Measurements from ENCODE around the gene ANKRD11.

ANKRD11 gene

DNA sequence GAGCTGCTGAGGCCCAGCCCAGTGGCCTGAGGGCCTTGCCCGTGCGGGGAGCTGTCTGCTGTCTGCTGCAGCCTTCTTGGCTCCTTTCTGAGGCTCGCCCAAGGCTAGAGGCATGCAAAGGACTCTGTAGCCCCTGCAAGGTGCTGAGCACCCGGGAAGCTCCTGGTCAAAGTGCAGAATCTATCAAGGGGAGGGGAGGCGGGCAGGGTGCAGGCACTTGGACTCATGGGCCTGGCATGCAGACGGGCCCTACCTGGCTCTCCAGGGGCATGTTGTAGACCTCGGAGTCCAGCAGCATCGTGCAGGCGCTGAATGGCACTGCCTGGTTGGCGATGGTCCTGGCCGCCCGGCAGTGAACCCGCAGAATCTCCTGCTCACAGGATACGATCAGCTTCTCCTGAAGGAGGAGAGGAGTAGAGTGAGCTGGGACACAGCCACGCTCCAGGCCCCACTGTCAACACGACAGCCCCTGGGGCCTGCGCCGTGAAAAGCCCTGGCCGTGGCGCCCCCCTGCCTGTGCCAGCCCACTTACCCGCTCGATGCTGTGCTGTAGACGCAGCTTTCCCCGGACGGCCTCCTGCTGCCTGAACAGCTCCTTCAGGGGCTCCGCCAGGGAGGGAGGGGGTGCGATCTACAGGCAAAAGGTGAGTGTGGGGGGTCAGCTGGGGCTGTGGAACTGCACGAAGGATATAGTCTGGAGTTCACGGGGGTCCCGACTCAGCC, 215.6 kb downstream of the ANKRD11 start:
- TF ChIP-seq, protein P1, sequence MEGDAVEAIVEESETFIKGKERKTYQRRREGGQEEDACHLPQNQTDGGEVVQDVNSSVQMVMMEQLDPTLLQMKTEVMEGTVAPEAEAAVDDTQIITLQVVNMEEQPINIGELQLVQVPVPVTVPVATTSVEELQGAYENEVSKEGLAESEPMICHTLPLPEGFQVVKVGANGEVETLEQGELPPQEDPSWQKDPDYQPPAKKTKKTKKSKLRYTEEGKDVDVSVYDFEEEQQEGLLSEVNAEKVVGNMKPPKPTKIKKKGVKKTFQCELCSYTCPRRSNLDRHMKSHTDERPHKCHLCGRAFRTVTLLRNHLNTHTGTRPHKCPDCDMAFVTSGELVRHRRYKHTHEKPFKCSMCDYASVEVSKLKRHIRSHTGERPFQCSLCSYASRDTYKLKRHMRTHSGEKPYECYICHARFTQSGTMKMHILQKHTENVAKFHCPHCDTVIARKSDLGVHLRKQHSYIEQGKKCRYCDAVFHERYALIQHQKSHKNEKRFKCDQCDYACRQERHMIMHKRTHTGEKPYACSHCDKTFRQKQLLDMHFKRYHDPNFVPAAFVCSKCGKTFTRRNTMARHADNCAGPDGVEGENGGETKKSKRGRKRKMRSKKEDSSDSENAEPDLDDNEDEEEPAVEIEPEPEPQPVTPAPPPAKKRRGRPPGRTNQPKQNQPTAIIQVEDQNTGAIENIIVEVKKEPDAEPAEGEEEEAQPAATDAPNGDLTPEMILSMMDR (IDR thresholded peaks at IDR 0.05; ENCODE audit: borderline replicate concordance, insufficient read depth, low read depth, low read length) = no peak
- H3K4me3 ChIP-seq (ENCODE audit: low read depth, low read length) = no peak overlapping the region

DNA sequence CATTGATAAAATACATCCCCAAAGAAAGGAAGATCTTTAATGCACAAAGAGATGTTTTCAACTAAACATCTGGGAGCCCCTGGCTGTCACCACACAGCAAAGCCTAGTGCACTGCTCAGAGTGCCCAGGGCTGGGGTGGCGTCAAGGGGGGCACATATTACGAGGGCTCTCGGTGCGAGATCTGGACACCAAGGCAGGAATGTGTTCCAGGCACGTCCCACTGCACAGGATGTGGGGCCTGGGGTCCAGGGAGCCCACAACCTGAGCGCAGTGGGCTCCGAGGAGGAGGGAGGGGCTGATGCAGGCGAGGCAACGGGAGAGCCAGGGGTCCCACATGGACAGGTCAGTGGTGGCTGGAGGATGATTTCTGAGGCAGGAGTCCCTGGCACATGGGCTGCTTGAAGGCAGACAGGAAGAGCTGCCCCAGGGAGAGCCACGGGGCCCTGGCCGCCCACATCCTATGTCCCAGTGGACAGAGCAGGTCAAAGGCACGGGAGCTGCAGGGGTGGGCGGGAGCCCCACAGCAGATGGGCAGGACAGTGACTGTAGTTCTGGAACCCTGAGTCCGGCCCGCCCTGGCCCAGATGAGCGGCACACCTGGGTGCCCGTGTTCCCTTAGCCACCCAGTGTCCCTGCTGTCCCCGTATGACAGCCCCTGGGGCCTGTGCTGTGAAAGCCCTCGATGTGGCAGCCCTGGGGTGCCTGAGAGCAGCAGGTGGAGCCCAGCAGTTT, 216.5 kb downstream of the ANKRD11 start:
- TF ChIP-seq, protein P1 (IDR thresholded peaks at IDR 0.05; ENCODE audit: borderline replicate concordance, insufficient read depth, low read depth, low read length) = no peak
- H3K4me3 ChIP-seq (ENCODE audit: low read depth, low read length) = no peak overlapping the region

DNA sequence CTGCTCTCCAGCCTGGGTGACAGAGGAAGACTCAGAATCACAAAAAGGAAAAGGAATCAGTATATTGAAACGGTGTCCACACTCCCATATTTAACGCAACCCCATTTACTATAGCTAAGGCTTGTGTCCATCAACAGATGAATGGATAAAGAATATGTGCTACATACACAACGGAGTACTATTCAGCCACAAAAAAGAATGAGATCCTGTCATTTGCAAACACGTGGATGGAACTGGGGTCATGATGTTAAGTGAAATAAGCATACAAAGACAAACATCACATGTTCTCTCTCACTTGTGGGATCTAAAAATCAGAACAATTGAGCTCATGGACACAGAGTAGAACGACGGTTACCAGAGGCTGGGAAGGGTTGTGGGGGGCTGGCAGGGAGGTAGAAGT, 217.7 kb downstream of the ANKRD11 start:
- TF ChIP-seq, protein P1 (IDR thresholded peaks at IDR 0.05; ENCODE audit: borderline replicate concordance, insufficient read depth, low read depth, low read length) = no peak
- no peak overlapping the region for H3K4me3 ChIP-seq (ENCODE audit: low read depth, low read length)

DNA sequence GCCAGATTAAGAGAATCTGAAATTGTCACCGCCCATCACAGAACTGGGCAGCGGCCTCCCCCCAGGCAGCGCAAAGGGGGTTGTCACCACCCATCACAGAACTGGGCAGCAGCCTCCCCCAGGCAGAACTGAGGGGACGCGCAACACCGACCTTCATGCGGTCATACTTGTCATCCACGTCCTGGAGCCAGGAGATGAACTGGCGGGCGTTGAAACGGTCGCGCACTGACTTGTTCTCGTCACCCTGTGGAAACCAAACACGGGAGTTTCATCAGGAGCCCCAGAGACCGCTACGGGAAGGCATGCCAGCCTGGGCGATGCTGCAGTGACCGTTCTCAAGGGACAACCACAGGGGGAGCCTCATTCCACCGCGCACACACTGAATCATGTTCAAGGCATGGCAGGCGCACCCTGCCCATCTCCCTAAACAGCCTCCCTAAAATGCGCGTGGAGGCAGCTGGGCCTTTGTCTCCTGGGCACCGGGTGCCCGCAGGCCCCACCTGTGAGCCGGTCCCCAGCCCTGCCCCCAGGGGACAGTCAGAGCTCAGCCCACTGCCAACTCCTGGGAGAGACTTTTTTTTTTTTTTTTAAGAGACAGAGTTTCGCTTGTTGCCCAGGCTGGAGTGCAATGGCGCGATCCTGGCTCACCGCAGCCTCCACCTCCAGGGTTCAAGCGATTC, 219.6 kb downstream of the ANKRD11 start:
- TF ChIP-seq, protein P1 (IDR thresholded peaks at IDR 0.05; ENCODE audit: borderline replicate concordance, insufficient read depth, low read depth, low read length) = no peak
- no peak overlapping the region for H3K4me3 ChIP-seq (ENCODE audit: low read depth, low read length)

DNA sequence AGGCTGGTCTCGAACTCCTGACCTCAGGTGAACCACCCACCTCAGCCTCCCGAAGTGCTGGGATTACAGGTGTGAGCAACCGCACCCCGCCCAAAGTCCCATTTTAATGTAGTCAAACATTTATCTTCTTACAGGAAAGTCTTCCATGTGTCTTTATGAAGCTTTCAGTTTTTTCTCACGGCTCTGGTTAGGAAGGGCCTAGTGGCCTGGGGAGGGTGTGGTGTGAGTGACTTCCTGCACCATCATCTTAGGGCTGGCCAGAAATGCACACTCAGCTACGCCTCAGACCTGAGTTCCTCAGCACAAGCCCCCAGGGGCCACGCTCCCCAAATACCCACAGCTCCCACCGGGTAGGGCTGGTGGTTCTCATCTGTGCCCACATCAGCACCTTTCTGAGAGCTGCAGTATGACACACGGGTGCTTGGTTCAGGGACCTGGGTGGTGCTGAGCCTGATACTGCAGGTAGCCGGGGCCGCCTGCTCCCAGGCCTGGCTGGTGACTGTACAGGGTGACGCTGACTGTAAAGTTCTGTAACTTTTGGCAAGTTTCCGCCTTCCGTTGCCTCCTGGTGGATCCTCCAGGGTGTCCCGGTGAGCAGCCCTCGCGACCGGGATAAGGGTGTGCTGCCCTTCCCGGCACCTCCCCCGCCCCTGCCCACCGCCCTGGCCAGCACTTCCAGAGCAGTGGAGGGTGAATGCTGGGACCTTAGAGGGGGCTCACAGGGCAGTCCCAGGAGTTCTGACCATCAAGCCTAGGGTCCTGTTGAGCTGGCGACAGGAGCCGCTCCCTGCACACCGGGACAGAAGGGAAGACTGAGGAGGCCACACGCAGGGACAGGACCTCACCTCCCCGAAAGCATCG, 220.3 kb downstream of the ANKRD11 start:
- TF ChIP-seq, protein P1 (IDR thresholded peaks at IDR 0.05; ENCODE audit: borderline replicate concordance, insufficient read depth, low read depth, low read length) = no peak
- H3K4me3 ChIP-seq (ENCODE audit: low read depth, low read length) = no peak overlapping the region

DNA sequence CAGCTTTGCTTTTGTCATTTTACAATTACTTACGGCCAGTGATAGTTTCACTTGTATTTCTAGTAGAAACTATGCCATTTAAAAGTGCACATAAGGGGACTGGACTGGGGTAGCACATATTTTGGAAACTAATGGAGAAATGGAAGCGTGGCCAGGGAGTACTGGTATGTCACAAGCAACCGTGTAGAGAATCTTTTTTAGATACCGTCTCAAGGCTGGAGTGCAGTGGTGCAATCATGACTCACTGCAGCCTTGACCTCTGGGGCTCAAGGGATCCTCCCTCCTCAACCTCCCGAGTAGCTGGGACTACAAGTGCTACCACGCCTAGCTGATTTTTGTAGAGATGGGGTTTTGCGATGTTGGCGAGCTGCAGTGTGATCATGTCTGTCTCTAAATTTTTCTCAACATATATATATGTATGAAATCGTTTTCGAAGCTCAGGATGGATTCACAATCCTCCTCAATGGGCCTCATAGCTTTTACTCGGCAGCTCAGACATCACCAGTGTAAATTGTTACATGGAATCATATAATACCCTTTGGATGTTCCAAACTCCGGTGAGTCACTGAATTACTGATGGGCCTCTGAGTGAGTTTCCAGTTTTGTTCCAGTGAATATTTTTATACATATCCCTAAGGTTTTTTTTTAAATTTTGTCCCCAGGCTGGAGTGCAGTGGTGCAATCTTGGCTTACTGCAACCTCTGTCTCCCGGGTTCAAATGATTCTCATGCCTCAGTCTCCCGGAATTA, 221.2 kb downstream of the ANKRD11 start:
- no peak overlapping the region for H3K4me3 ChIP-seq (ENCODE audit: low read depth, low read length)

More for the DNA sequence above, 221.2 kb downstream of the ANKRD11 start:
- TF ChIP-seq, protein P1 (IDR thresholded peaks at IDR 0.05; ENCODE audit: borderline replicate concordance, insufficient read depth, low read depth, low read length) = no peak
